Fibroblast of lung (primary cell): Measurements from ENCODE around the gene CARHSP1.

Source experiments
- EZH2 ChIP-seq: IDR thresholded peaks from 2 replicates; pipeline ENCODE4 v1.5.1; 2012; ENCODE audit warnings: low read length, control low read depth, mild to moderate bottlenecking; ENCODE audit errors: missing control alignments
- TF ChIP-seq, protein P1 (sequence below), 2 donors: IDR thresholded peaks in 1 of 2; conservative IDR thresholded peaks in 1 of 2; 1 replicate in 1 of 2; 2 replicates in 1 of 2; pipeline ENCODE4 v1.5.1; 2011 to 2012; ENCODE audit warnings: low read length in 2 of 2, control low read depth in 1 of 2, inconsistent platforms in 1 of 2, low read depth in 1 of 2, mild to moderate bottlenecking in 1 of 2

DNA sequence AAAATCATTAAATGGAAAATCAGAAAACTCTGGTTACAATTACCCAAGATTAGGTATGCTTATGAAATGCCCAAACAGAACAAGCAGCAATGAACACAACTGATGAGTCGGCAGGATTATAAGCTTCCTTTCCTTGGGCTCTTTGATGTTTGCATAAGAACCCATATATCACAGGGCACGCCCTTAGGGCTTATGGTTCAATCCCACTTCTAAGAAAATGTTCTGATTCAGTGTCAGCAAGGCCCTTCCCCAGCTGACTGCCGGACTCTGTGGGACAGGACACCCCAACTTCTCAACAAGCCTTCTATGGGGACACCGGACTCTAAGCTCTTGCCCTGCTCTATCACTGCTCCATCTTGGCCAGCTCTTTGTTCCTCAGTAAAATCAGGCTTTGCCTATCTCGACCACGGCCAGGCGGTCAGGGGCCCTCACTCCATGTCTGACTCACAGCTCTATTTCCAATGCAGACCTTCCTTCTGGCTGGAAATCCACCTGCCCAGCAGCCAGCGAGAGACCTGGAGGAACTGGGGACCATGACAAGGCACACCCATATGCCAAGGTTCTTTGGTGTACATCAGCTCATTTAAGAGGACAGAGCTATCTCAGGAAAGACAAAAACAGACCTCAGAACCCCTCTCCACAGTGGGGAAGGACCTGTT, 40.1 kb upstream of the CARHSP1 start:
- TF ChIP-seq, protein P1, sequence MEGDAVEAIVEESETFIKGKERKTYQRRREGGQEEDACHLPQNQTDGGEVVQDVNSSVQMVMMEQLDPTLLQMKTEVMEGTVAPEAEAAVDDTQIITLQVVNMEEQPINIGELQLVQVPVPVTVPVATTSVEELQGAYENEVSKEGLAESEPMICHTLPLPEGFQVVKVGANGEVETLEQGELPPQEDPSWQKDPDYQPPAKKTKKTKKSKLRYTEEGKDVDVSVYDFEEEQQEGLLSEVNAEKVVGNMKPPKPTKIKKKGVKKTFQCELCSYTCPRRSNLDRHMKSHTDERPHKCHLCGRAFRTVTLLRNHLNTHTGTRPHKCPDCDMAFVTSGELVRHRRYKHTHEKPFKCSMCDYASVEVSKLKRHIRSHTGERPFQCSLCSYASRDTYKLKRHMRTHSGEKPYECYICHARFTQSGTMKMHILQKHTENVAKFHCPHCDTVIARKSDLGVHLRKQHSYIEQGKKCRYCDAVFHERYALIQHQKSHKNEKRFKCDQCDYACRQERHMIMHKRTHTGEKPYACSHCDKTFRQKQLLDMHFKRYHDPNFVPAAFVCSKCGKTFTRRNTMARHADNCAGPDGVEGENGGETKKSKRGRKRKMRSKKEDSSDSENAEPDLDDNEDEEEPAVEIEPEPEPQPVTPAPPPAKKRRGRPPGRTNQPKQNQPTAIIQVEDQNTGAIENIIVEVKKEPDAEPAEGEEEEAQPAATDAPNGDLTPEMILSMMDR (conservative IDR thresholded peaks at IDR 0.05 in 1 of 2, IDR thresholded peaks at IDR 0.05 in 1 of 2; ENCODE audit: low read depth in 1 of 2, low read length in 2 of 2), result no peak
- no peak for TF ChIP-seq EZH2
